ENCODE results near the gene SBF1.

Gene SBF1

GRCh38 chr22:50420581-50420980, 54.3 kb downstream of the SBF1 start:
- H3K27ac ChIP-seq (ENCODE audit: low read length, poor library complexity, severe bottlenecking): no peak overlapping the region
- H3K4me1 ChIP-seq (ENCODE audit: control insufficient read depth, insufficient read depth, low read depth, low read length): peaks cover 6% of the 10 kb centered on the region
- DNase-seq: no peak
- H2BK120ac ChIP-seq (ENCODE audit: low read depth, low read length): no peak overlapping the region
- no peak overlapping the region for H3K4ac ChIP-seq (ENCODE audit: low read depth in 1 of 2, low read length in 2 of 2)
- H3K14ac ChIP-seq (ENCODE audit: low read length in 2 of 2): no peak overlapping the region
- peaks cover 74 to 96% of the 10 kb centered on the region in 2 experiments for H3K36me3 ChIP-seq (ENCODE audit: control insufficient read depth in 1 of 2, insufficient read depth in 2 of 2, low read depth in 1 of 2, low read length in 2 of 2)
- whole genome bisulfite sequencing: 94% methylated on average over 11 of the region's 12 CpGs
- H3K27me3 ChIP-seq (ENCODE audit: control insufficient read depth in 1 of 2, insufficient read depth in 1 of 2, low read length in 2 of 2): no peaks in the 10 kb centered on the region
- H2BK15ac ChIP-seq (ENCODE audit: low read depth, poor library complexity, severe bottlenecking): no peak overlapping the region
- no peak overlapping the region for H4K91ac ChIP-seq (ENCODE audit: low read length)
- no peak overlapping the region for H2BK5ac ChIP-seq (ENCODE audit: low read depth, low read length, poor library complexity, severe bottlenecking)
- H3K4me3 ChIP-seq (ENCODE audit: insufficient read depth in 1 of 2, low read depth in 1 of 2, low read length in 2 of 2): no peak overlapping the region
- H3K9me3 ChIP-seq (ENCODE audit: control insufficient read depth, low read length): no peaks in the 10 kb centered on the region
- no peak overlapping the region for H3K23ac ChIP-seq (ENCODE audit: low read length in 2 of 2)
- no peak overlapping the region for H3K18ac ChIP-seq (ENCODE audit: low read depth in 1 of 2, low read length in 2 of 2)
- no peak overlapping the region for H2BK12ac ChIP-seq (ENCODE audit: low read length in 2 of 2)
- no peak overlapping the region for H3K9ac ChIP-seq (ENCODE audit: low read length)
- peaks cover 30% of the 10 kb centered on the region for H3K79me1 ChIP-seq (replicated peaks; ENCODE audit: low read length, poor library complexity, severe bottlenecking)
- H3K4me2 ChIP-seq (ENCODE audit: low read length, poor library complexity, severe bottlenecking): no peak overlapping the region
- H2AK5ac ChIP-seq (ENCODE audit: low read length, severe bottlenecking): no peak overlapping the region
- no peak overlapping the region for H2AFZ ChIP-seq (ENCODE audit: low read depth, low read length)
- H4K8ac ChIP-seq (ENCODE audit: low read length): no peak overlapping the region

DNA sequence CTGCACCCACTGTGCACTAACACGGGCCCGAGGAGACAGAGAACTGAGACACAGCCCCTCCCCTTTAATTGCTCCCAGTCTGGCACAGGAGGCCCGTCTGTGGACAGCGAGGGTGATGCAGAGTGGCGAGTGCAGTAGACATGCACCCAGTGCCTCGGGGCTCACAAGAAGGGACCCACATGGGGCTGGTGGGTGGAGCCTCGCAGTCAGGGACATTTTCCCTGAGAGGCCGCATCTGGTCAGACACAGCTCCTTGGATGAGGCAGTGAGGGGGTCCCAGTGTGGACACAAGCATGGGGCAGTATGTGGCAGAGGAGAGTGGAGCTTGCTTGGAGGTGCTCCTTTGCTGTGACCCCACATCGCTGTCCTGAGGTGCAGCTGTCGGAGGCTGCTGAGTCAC, 54.8 kb downstream of the SBF1 start:
- no peak overlapping the region for H3K23ac ChIP-seq (ENCODE audit: low read length in 2 of 2)
- H3K4me3 ChIP-seq (ENCODE audit: insufficient read depth in 1 of 2, low read depth in 1 of 2, low read length in 2 of 2): no peak overlapping the region
- no peak overlapping the region for H4K91ac ChIP-seq (ENCODE audit: low read length)
- no peak overlapping the region for H2BK15ac ChIP-seq (ENCODE audit: low read depth, poor library complexity, severe bottlenecking)
- H3K14ac ChIP-seq (ENCODE audit: low read length in 2 of 2): no peak overlapping the region
- H2AK5ac ChIP-seq (ENCODE audit: low read length, severe bottlenecking): no peak overlapping the region
- no peak overlapping the region for H3K4me2 ChIP-seq (ENCODE audit: low read length, poor library complexity, severe bottlenecking)
- H3K79me1 ChIP-seq (replicated peaks; ENCODE audit: low read length, poor library complexity, severe bottlenecking): peaks cover 34% of the 10 kb centered on the region
- no peak overlapping the region for H2BK120ac ChIP-seq (ENCODE audit: low read depth, low read length)
- no peak overlapping the region for H3K9ac ChIP-seq (ENCODE audit: low read length)
- no peak overlapping the region for H2BK12ac ChIP-seq (ENCODE audit: low read length in 2 of 2)
- DNase-seq: no peak
- H3K4ac ChIP-seq (ENCODE audit: low read depth in 1 of 2, low read length in 2 of 2): no peak overlapping the region
- no peak overlapping the region for H2BK5ac ChIP-seq (ENCODE audit: low read depth, low read length, poor library complexity, severe bottlenecking)
- no peak overlapping the region for H2AFZ ChIP-seq (ENCODE audit: low read depth, low read length)
- WGBS: 96% methylated on average over 10 of the region's 10 CpGs
- peaks cover 6% of the 10 kb centered on the region for H3K4me1 ChIP-seq (ENCODE audit: control insufficient read depth, insufficient read depth, low read depth, low read length)
- H4K8ac ChIP-seq (ENCODE audit: low read length): no peak overlapping the region
- H3K27me3 ChIP-seq (ENCODE audit: control insufficient read depth in 1 of 2, insufficient read depth in 1 of 2, low read length in 2 of 2): no peaks in the 10 kb centered on the region
- H3K9me3 ChIP-seq (ENCODE audit: control insufficient read depth, low read length): no peaks in the 10 kb centered on the region
- no peak overlapping the region for H3K27ac ChIP-seq (ENCODE audit: low read length, poor library complexity, severe bottlenecking)
- peaks cover 77 to 96% of the 10 kb centered on the region in 2 experiments for H3K36me3 ChIP-seq (ENCODE audit: control insufficient read depth in 1 of 2, insufficient read depth in 2 of 2, low read depth in 1 of 2, low read length in 2 of 2)
- no peak overlapping the region for H3K18ac ChIP-seq (ENCODE audit: low read depth in 1 of 2, low read length in 2 of 2)

DNA sequence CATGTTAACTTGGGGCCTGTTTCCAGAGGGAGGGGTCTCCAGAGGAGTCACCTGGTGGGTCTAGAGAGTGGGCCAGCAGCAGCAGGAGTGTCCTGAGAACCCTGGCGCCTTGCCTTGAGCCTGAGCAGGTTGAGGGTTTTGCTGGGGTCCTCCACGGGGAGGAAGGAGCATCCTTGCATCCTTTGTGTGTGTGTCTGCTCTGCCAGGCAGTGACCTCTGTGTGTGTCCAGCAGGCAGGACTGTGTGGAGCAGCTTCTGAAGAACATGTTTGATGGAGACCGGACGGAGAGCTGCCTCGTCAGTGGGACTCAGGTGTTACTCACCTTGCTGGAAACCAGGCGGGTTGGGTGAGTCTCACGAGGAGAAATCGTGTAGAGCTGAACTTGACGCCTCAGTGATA, 55.7 kb downstream of the SBF1 start:
- H3K4me1 ChIP-seq (ENCODE audit: control insufficient read depth, insufficient read depth, low read depth, low read length): peaks cover 6% of the 10 kb centered on the region
- peaks cover 39% of the 10 kb centered on the region for H3K79me1 ChIP-seq (replicated peaks; ENCODE audit: low read length, poor library complexity, severe bottlenecking)
- no peak overlapping the region for H4K8ac ChIP-seq (ENCODE audit: low read length)
- no peak overlapping the region for H3K4me2 ChIP-seq (ENCODE audit: low read length, poor library complexity, severe bottlenecking)
- no peak overlapping the region for H3K4me3 ChIP-seq (ENCODE audit: insufficient read depth in 1 of 2, low read depth in 1 of 2, low read length in 2 of 2)
- H3K14ac ChIP-seq (ENCODE audit: low read length in 2 of 2): no peak overlapping the region
- H2BK15ac ChIP-seq (ENCODE audit: low read depth, poor library complexity, severe bottlenecking): no peak overlapping the region
- H3K36me3 ChIP-seq (ENCODE audit: control insufficient read depth in 1 of 2, insufficient read depth in 2 of 2, low read depth in 1 of 2, low read length in 2 of 2): peaks cover 83 to 97% of the 10 kb centered on the region in 2 experiments
- H3K9ac ChIP-seq (ENCODE audit: low read length): no peak overlapping the region
- H2BK12ac ChIP-seq (ENCODE audit: low read length in 2 of 2): no peak overlapping the region
- no peak overlapping the region for H3K4ac ChIP-seq (ENCODE audit: low read depth in 1 of 2, low read length in 2 of 2)
- H2AFZ ChIP-seq (ENCODE audit: low read depth, low read length): no peak overlapping the region
- DNase-seq: no peak
- H3K27ac ChIP-seq (ENCODE audit: low read length, poor library complexity, severe bottlenecking): no peak overlapping the region
- no peak overlapping the region for H2BK5ac ChIP-seq (ENCODE audit: low read depth, low read length, poor library complexity, severe bottlenecking)
- no peak overlapping the region for H3K18ac ChIP-seq (ENCODE audit: low read depth in 1 of 2, low read length in 2 of 2)
- 93% methylated on average over 9 of the region's 9 CpGs for WGBS
- H2BK120ac ChIP-seq (ENCODE audit: low read depth, low read length): no peak overlapping the region
- H2AK5ac ChIP-seq (ENCODE audit: low read length, severe bottlenecking): no peak overlapping the region
- H4K91ac ChIP-seq (ENCODE audit: low read length): no peak overlapping the region
- H3K9me3 ChIP-seq (ENCODE audit: control insufficient read depth, low read length): no peaks in the 10 kb centered on the region
- no peaks in the 10 kb centered on the region for H3K27me3 ChIP-seq (ENCODE audit: control insufficient read depth in 1 of 2, insufficient read depth in 1 of 2, low read length in 2 of 2)
- H3K23ac ChIP-seq (ENCODE audit: low read length in 2 of 2): no peak overlapping the region

DNA sequence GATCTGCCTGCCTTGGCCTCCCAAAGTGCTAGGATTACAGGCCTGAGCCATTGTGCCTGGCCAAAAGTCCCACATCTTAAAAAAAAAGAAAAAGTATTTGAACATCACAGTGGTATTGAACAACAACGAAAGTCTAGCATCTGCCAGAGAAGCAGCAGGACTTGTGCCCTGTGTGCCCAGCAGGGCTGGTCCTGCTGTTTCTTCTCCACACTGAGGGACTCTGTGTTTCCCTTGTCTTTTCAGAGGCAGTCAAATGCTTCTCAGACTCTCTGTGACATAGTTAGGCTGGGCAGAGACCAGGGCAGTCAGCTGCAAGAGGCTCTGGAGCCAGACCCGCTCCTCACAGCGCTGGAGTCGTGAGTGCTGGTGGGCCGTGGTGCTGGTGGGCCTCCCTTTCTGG, 56.2 kb downstream of the SBF1 start:
- 98% methylated on average over 5 of the region's 5 CpGs for WGBS
- peaks cover 83 to 96% of the 10 kb centered on the region in 2 experiments for H3K36me3 ChIP-seq (ENCODE audit: control insufficient read depth in 1 of 2, insufficient read depth in 2 of 2, low read depth in 1 of 2, low read length in 2 of 2)
- H3K14ac ChIP-seq (ENCODE audit: low read length in 2 of 2): no peak overlapping the region
- no peak overlapping the region for H2BK15ac ChIP-seq (ENCODE audit: low read depth, poor library complexity, severe bottlenecking)
- no peak overlapping the region for H3K23ac ChIP-seq (ENCODE audit: low read length in 2 of 2)
- H2BK12ac ChIP-seq (ENCODE audit: low read length in 2 of 2): no peak overlapping the region
- no peaks in the 10 kb centered on the region for H3K27me3 ChIP-seq (ENCODE audit: control insufficient read depth in 1 of 2, insufficient read depth in 1 of 2, low read length in 2 of 2)
- no peaks in the 10 kb centered on the region for H3K9me3 ChIP-seq (ENCODE audit: control insufficient read depth, low read length)
- H3K4me2 ChIP-seq (ENCODE audit: low read length, poor library complexity, severe bottlenecking): no peak overlapping the region
- DNase-seq: no peak
- no peak overlapping the region for H3K9ac ChIP-seq (ENCODE audit: low read length)
- no peak overlapping the region for H4K8ac ChIP-seq (ENCODE audit: low read length)
- peaks cover 6% of the 10 kb centered on the region for H3K4me1 ChIP-seq (ENCODE audit: control insufficient read depth, insufficient read depth, low read depth, low read length)
- no peak overlapping the region for H3K27ac ChIP-seq (ENCODE audit: low read length, poor library complexity, severe bottlenecking)
- peaks cover 42% of the 10 kb centered on the region for H3K79me1 ChIP-seq (replicated peaks; ENCODE audit: low read length, poor library complexity, severe bottlenecking)
- no peak overlapping the region for H2AFZ ChIP-seq (ENCODE audit: low read depth, low read length)
- H2BK5ac ChIP-seq (ENCODE audit: low read depth, low read length, poor library complexity, severe bottlenecking): no peak overlapping the region
- H3K4ac ChIP-seq (ENCODE audit: low read depth in 1 of 2, low read length in 2 of 2): no peak overlapping the region
- H4K91ac ChIP-seq (ENCODE audit: low read length): no peak overlapping the region
- H3K4me3 ChIP-seq (ENCODE audit: insufficient read depth in 1 of 2, low read depth in 1 of 2, low read length in 2 of 2): no peak overlapping the region
- H3K18ac ChIP-seq (ENCODE audit: low read depth in 1 of 2, low read length in 2 of 2): no peak overlapping the region
- no peak overlapping the region for H2BK120ac ChIP-seq (ENCODE audit: low read depth, low read length)
- H2AK5ac ChIP-seq (ENCODE audit: low read length, severe bottlenecking): no peak overlapping the region
